Measurements from ENCODE around the gene ZNF239.

ZNF239 gene

DNA sequence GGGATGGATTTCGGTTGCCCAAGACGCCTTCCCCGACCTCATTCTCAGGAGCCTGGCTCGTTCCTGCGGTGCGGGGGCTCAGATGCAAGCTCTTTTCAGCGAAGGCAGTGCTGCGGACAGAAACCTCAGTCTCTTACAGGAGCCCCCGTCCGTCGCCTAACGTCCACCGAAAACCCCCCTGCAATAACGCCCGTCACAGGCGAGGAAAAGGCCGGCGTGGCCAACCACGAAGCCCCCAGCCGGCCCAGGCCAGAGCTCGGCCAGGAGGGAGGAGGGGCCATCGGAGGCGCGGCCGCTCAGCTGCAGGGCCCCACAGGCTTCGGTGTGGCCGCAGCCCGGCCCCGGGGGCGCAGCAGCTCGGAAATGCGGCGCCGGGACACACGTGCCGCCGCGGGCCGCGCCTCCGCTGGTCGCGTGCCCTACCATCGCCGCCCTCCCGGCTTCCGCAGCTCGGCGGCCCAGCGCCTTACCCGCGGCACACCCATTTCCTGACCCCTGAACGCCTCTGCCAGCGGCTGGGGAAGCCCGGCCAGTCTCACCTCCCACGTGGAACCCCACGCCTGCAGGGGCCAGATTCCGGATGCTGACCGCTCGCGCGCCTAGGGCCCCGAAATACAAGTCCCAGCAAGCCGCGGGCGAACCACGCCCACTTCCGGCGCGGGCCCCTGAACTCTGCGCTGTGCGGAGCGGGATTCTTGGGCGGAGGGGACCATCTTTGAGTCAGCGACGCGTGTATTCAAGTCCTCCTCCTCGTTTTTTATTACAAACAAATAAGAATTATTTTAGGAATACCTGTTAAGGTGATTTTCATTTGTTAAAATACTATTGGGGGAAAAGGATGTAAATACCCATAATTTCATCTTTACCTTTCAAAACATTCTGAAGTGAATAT, at the start of gene ZNF239:
Gene ZNF239 (minus strand): TSS at position 616 of the 892 bp plus-strand sequence. CDS start 16,537 bp downstream, outside the sequence.
- TF ChIP-seq, protein P1, sequence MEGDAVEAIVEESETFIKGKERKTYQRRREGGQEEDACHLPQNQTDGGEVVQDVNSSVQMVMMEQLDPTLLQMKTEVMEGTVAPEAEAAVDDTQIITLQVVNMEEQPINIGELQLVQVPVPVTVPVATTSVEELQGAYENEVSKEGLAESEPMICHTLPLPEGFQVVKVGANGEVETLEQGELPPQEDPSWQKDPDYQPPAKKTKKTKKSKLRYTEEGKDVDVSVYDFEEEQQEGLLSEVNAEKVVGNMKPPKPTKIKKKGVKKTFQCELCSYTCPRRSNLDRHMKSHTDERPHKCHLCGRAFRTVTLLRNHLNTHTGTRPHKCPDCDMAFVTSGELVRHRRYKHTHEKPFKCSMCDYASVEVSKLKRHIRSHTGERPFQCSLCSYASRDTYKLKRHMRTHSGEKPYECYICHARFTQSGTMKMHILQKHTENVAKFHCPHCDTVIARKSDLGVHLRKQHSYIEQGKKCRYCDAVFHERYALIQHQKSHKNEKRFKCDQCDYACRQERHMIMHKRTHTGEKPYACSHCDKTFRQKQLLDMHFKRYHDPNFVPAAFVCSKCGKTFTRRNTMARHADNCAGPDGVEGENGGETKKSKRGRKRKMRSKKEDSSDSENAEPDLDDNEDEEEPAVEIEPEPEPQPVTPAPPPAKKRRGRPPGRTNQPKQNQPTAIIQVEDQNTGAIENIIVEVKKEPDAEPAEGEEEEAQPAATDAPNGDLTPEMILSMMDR (IDR thresholded peaks at IDR 0.05; ENCODE audit: insufficient read depth, low read depth, low read length, missing control alignments): no peak
- peak; percentile 90 for DNase-seq (ENCODE audit: low read depth)
- H3K4me3 ChIP-seq (ENCODE audit: low read depth, low read length): peak within 1 kb of the TSS; percentile 58

DNA sequence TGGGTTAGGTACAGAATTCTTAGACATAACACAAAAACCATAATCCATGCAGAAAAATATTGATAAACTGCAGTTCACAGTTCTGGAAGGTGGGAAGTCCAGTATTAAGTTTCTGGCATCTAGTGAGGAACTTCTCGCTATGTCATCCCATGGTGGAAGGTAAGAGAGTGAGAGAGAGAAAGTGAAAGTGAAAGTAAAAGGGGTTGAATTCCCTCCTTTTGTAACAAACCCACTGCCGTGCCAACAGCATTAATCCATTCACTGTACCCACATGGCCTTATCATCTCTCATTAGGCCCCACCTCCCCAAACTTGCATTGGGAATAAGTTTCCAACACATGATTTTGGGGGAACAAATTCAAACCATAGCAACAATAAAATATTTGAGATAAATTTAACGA, 48.9 kb upstream of the ZNF239 start:
- no peak for DNase-seq (ENCODE audit: low read depth)
- TF ChIP-seq, protein P1 (IDR thresholded peaks at IDR 0.05; ENCODE audit: insufficient read depth, low read depth, low read length, missing control alignments): no peak
- no peak overlapping the region for H3K4me3 ChIP-seq (ENCODE audit: low read depth, low read length)

DNA sequence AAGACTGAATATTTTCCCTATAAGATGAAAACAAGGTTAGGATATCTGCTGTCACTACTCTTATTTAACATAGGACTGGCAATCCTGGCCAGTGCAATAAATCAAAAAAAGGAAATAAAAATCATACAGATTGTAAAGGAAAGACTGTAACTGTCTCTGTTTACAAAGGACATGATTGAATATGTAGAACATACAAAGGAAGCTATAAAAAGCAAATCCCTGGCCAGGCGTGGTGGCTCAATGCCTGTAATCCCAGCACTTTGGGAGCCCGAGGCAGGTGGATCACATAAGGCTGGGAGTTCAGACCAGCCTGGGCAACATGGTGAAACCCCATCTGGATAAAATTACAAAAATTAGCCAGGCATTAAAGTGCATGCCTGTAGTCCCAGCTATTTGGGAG, 47.6 kb upstream of the ZNF239 start:
- TF ChIP-seq, protein P1 (IDR thresholded peaks at IDR 0.05; ENCODE audit: insufficient read depth, low read depth, low read length, missing control alignments): no peak
- DNase-seq (ENCODE audit: low read depth): no peak
- no peak overlapping the region for H3K4me3 ChIP-seq (ENCODE audit: low read depth, low read length)

DNA sequence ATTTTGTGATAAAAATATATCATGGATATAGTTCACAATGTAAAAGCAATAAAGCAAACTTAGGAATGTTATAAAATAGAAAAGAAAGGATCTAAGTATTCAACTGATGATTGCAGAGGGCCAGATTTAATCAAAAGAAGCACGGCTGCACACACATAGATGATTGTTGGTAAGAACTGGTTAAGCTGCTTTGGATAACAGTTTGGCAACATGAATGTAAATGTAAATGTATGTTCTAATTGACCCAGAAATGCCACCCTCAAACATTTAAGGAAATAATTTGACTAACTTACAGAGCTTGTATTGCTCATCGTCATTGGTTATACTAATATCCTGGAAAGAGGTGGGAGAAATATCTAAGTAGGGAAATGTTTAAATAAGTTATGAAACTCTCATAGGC, 45.0 kb upstream of the ZNF239 start:
- H3K4me3 ChIP-seq (ENCODE audit: low read depth, low read length): no peak overlapping the region
- TF ChIP-seq, protein P1 (IDR thresholded peaks at IDR 0.05; ENCODE audit: insufficient read depth, low read depth, low read length, missing control alignments): no peak
- no peak for DNase-seq (ENCODE audit: low read depth)

DNA sequence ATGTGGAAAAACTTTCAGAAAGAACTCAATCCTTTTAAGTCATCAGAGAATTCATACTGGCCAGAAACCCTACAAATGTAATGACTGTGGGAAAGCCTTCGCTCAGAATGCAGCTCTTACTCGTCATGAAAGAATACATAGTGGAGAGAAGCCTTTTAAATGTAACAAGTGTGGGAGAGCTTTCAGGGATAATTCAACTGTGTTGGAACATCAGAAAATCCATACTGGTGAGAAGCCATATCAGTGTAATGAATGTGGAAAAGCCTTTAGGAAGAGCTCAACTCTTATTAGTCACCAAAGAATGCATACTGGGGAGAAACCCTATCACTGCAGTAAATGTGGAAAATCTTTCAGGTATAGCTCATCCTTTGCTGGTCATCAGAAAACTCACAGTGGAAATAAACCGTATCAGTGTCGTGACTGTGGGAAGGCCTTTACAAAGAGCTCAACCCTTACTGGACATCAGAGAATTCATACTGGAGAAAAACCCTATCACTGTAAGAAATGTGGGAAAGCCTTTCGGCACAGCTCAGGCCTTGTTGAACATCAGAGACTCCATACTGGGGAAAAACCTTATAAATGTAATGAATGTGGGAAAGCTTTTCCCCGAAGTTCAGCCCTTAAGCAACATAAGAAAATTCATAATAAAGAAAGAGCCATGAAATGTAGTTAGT, 42.4 kb upstream of the ZNF239 start:
- TF ChIP-seq, protein P1 (IDR thresholded peaks at IDR 0.05; ENCODE audit: insufficient read depth, low read depth, low read length, missing control alignments): no peak
- DNase-seq (ENCODE audit: low read depth): no peak
- no peak overlapping the region for H3K4me3 ChIP-seq (ENCODE audit: low read depth, low read length)

DNA sequence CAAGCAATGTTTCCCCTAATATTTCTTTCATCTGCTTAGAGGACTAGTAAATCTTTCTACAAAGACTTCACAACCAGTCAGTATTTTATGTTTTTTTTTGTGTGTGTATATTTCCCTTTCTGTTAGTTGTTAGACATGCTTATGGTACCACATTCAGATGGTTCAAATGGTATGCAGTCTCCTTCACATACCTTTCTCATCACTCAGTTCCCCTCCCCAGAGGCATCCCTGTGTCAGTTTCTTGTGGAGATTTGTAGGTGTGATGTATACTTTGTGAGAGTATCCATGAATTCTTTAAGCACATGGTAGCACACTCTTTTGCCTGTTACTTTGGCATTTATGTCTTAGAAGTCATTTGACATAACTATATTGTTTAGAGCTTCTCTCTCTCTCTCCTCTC, 36.2 kb upstream of the ZNF239 start:
- TF ChIP-seq, protein P1 (IDR thresholded peaks at IDR 0.05; ENCODE audit: insufficient read depth, low read depth, low read length, missing control alignments): no peak
- DNase-seq (ENCODE audit: low read depth): no peak
- no peak overlapping the region for H3K4me3 ChIP-seq (ENCODE audit: low read depth, low read length)

Data from GM12865 (cell line).